ENCODE results near the gene FOXN1. TPM values are rescaled to one million over a fixed set of nuclear protein-coding genes. Genes with fewer than 3 reads are reported as not detected.

Gene FOXN1
- total and polyA plus RNA-seq, 2 of the 4 experiments (the other 2 are of a cell fraction), result not detected

- no peak overlapping the region for H3K4me3 ChIP-seq (ENCODE audit: insufficient read depth, low read depth, low read length)
- DNase-seq, result no peak
These were observed 66.3 kb downstream of the FOXN1 start for GRCh38 chr17:28572259-28573039.

More at GRCh38 chr17:28572259-28573039, 66.3 kb downstream of the FOXN1 start:
- Histone ChIP-seq H3K9me1 (ENCODE audit: insufficient read depth, low read length) (peaks cover 11% of the 10 kb centered on the region), H3K4me1 (ENCODE audit: control insufficient read depth, insufficient read depth, low read length) (peaks cover 6% of the 10 kb centered on the region; the same call in 1 of the 2 replicates), H2BK5ac (ENCODE audit: low read depth, low read length, poor library complexity, severe bottlenecking) (no peak overlapping the region), H3K56ac (ENCODE audit: extremely low read depth, insufficient read depth, low read length) (no peak overlapping the region), H3K9ac (ENCODE audit: low read depth, low read length) (no peak overlapping the region), H3K4me2 (ENCODE audit: low read depth, low read length) (no peak overlapping the region), H3K18ac (ENCODE audit: low read depth, low read length) (no peak overlapping the region), H3K36me3 (ENCODE audit: control insufficient read depth, insufficient read depth, low read length) (peaks cover 13% of the 10 kb centered on the region; the same call in 1 of the 2 replicates), H3K9me3 (ENCODE audit: control insufficient read depth, insufficient read depth, low read length) (no peaks in the 10 kb centered on the region), H4K5ac (ENCODE audit: low read depth, low read length) (no peak overlapping the region), H2BK15ac (ENCODE audit: low read depth, low read length) (no peak overlapping the region), H3K4ac (ENCODE audit: low read depth, low read length) (no peak overlapping the region), H2AK5ac (ENCODE audit: low read depth, low read length) (no peak overlapping the region), H2AK9ac (replicated peaks; ENCODE audit: low read depth, low read length, poor library complexity) (peak overlapping the region; percentile 19), H3K79me1 (ENCODE audit: low read depth in 1 of 2, low read length in 2 of 2) (peaks cover 20 to 32% of the 10 kb centered on the region in 2 experiments), H3K14ac (replicated peaks; ENCODE audit: low read depth, low read length) (no peak overlapping the region), H4K91ac (ENCODE audit: insufficient read depth, low read depth, low read length) (no peak overlapping the region), H4K8ac (ENCODE audit: low read depth in 2 of 2, low read length in 2 of 2) (0 out of 4 replicates have a peak overlapping the region, but pooled peaks of 1 of the 2 experiments have one; percentile 10), H2AFZ (replicated peaks; ENCODE audit: low read length, poor library complexity) (no peak overlapping the region), H3K27me3 (ENCODE audit: control insufficient read depth, insufficient read depth, low read length) (no peaks in the 10 kb centered on the region), H3K27ac (ENCODE audit: insufficient read depth, low read length) (no peak overlapping the region), H2BK20ac (ENCODE audit: low read depth, low read length) (no peak overlapping the region), H2BK120ac (ENCODE audit: low read depth, low read length) (no peak overlapping the region), H3K23ac (ENCODE audit: low read depth, low read length) (peak overlapping the region; percentile 93; the same call in 1 of the 2 replicates), H4K20me1 (ENCODE audit: insufficient read depth, low read length) (peaks cover 5% of the 10 kb centered on the region; the same call in 1 of the 2 replicates)
- dilution Hi-C loops (cut with HindIII; ENCODE audit: low sequenced_read_pairs, unreplicated experiment), result no loop called here
- BruUV-seq (replicated peaks), result no TSS peak
- no peak for TF ChIP-seq NFE2L2 (IDR thresholded peaks at IDR 0.05; ENCODE audit: low read depth, low read length)
- TF ChIP-seq USF2 (IDR thresholded peaks at IDR 0.05; ENCODE audit: low read depth, low read length), result no peak
- TF ChIP-seq POLR2A (IDR thresholded peaks at IDR 0.05; ENCODE audit: low read depth, low read length), result no peak
- TF ChIP-seq CTCF (conservative IDR thresholded peaks at IDR 0.05; ENCODE audit: low read depth, low read length), result no peak
- TF ChIP-seq CHD1 (IDR thresholded peaks at IDR 0.05; ENCODE audit: low read depth, low read length), result no peak
- no peak for TF ChIP-seq MXI1 (IDR thresholded peaks at IDR 0.05; ENCODE audit: borderline replicate concordance, low read depth, low read length)
- no peak for TF ChIP-seq FOS (IDR thresholded peaks at IDR 0.05; ENCODE audit: low read depth, low read length)
- TF ChIP-seq MAZ (IDR thresholded peaks at IDR 0.05; ENCODE audit: borderline replicate concordance, low read depth, low read length), result no peak
- no peak for TF ChIP-seq SMC3 (IDR thresholded peaks at IDR 0.05; ENCODE audit: low read depth, low read length)
- no peak for TF ChIP-seq RAD21 (IDR thresholded peaks at IDR 0.05; ENCODE audit: low read length)
- TF ChIP-seq RCOR1 (IDR thresholded peaks at IDR 0.05; ENCODE audit: insufficient replicate concordance, low read length), result no peak
- TF ChIP-seq CEBPB (IDR thresholded peaks at IDR 0.05; ENCODE audit: low read depth, low read length), result no peak
- CTCF ChIA-PET, result interaction anchor here (1.7 to 1.9 kb wide), 2 partner anchors 19 to 21 kb away, joined by 5 to 6 read pairs; no protein-coding TSS in a partner anchor
- POLR2A ChIA-PET (ENCODE audit: unreplicated experiment), result no interaction called here
- WGBS, 2 experiments (ENCODE audit: extremely low coverage in 2 of 2, insufficient read length in 1 of 2), result 86% methylated on average over 4 of the region's 5 CpGs; no CpG with 5 or more reads in 1 of the 2 experiments
- ATAC-seq (ENCODE audit: low read depth), result no peak
- in situ Hi-C loops (cut with MboI; ENCODE audit: low sequenced_read_pairs), result no loop called here
- intact Hi-C loops (cut with micrococcal nuclease), result no loop called here
